Mesenchymal stem cell (in vitro differentiated cells and primary cell): ENCODE results near the gene ADCK2.

Experiments used
- DNase-seq: peaks from one replicate; pipeline ENCODE4 v3.0.0-alpha.2; 2013
- H2AFZ ChIP-seq: one replicate; pipeline ENCODE4 v1.6.1; 2013; ENCODE audit warnings: low read depth, mild to moderate bottlenecking, control low read depth, inconsistent platforms, low read length, moderate library complexity
- H2AK5ac ChIP-seq: 2 replicates; pipeline ENCODE4 v1.6.1; 2013; ENCODE audit warnings: low read length, moderate library complexity, mild to moderate bottlenecking, inconsistent platforms; ENCODE audit not compliant: severe bottlenecking
- H2BK120ac ChIP-seq: one replicate; pipeline ENCODE4 v1.6.1; 2013; ENCODE audit warnings: low read depth, mild to moderate bottlenecking, inconsistent platforms, low read length, moderate library complexity
- H2BK12ac ChIP-seq, 2 experiments: one replicate each; pipeline ENCODE4 v1.6.1; 2013; ENCODE audit warnings: inconsistent platforms in 2 of 2, low read length in 2 of 2, mild to moderate bottlenecking in 2 of 2, moderate library complexity in 2 of 2, control low read depth in 1 of 2
- H2BK15ac ChIP-seq: one replicate; pipeline ENCODE4 v1.6.1; 2013; ENCODE audit warnings: mild to moderate bottlenecking, low read depth, inconsistent platforms; ENCODE audit not compliant: poor library complexity, severe bottlenecking
- H2BK5ac ChIP-seq: 2 replicates; pipeline ENCODE4 v1.6.1; 2013; ENCODE audit warnings: low read depth, mild to moderate bottlenecking, low read length, control low read depth, inconsistent platforms; ENCODE audit not compliant: poor library complexity, severe bottlenecking
- H3K14ac ChIP-seq, 2 experiments: one replicate each; pipeline ENCODE4 v1.6.1; 2013; ENCODE audit warnings: inconsistent platforms in 2 of 2, low read length in 2 of 2, control low read depth in 1 of 2, mild to moderate bottlenecking in 1 of 2, moderate library complexity in 1 of 2
- H3K18ac ChIP-seq, 2 experiments: one replicate each; pipeline ENCODE4 v1.6.1; 2013; ENCODE audit warnings: inconsistent platforms in 2 of 2, low read length in 2 of 2, control low read depth in 1 of 2, low read depth in 1 of 2, mild to moderate bottlenecking in 1 of 2
- H3K23ac ChIP-seq, 2 experiments: one replicate each; pipeline ENCODE4 v1.6.1; 2013; ENCODE audit warnings: inconsistent platforms in 2 of 2, low read length in 2 of 2, mild to moderate bottlenecking in 2 of 2, moderate library complexity in 2 of 2, control low read depth in 1 of 2
- H3K27ac ChIP-seq: 2 replicates; pipeline ENCODE4 v1.5.1; 2013; ENCODE audit warnings: mild to moderate bottlenecking, moderate library complexity, low read length, control low read depth, inconsistent platforms; ENCODE audit not compliant: poor library complexity, severe bottlenecking
- H3K27me3 ChIP-seq, 2 experiments: 2 replicates each; pipeline versions ENCODE4 v1.6.1 to v1.7.0; 2013; ENCODE audit warnings: low read length in 2 of 2, mild to moderate bottlenecking in 2 of 2, moderate library complexity in 2 of 2, control low read depth in 1 of 2, inconsistent platforms in 1 of 2; ENCODE audit not compliant: control insufficient read depth in 1 of 2, insufficient read depth in 1 of 2
- H3K36me3 ChIP-seq, 2 experiments: 2 replicates each; pipeline versions ENCODE4 v1.6.1 to v1.7.0; 2013; ENCODE audit warnings: low read length in 2 of 2, control low read depth in 1 of 2, inconsistent platforms in 1 of 2, low read depth in 1 of 2, mild to moderate bottlenecking in 1 of 2; ENCODE audit not compliant: insufficient read depth in 2 of 2, control insufficient read depth in 1 of 2
- H3K4ac ChIP-seq, 2 experiments: one replicate each; pipeline ENCODE4 v1.6.1; 2013; ENCODE audit warnings: inconsistent platforms in 2 of 2, low read length in 2 of 2, mild to moderate bottlenecking in 2 of 2, moderate library complexity in 2 of 2, control low read depth in 1 of 2, low read depth in 1 of 2
- H3K4me1 ChIP-seq: 2 replicates; pipeline ENCODE4 v1.6.1; 2013; ENCODE audit warnings: low read depth, low read length, control low read depth; ENCODE audit not compliant: control insufficient read depth, insufficient read depth
- H3K4me2 ChIP-seq: 2 replicates; pipeline ENCODE4 v1.6.1; 2013; ENCODE audit warnings: low read length, mild to moderate bottlenecking, inconsistent platforms; ENCODE audit not compliant: poor library complexity, severe bottlenecking
- H3K4me3 ChIP-seq, 2 experiments: 2 replicates each; pipeline versions ENCODE4 v1.5.1 to v1.7.0; 2013; ENCODE audit warnings: low read length in 2 of 2, mild to moderate bottlenecking in 2 of 2, control low read depth in 1 of 2, low read depth in 1 of 2; ENCODE audit not compliant: insufficient read depth in 1 of 2
- H3K79me1 ChIP-seq: replicated peaks from 2 replicates; pipeline ENCODE4 v1.6.1; 2013; ENCODE audit warnings: mild to moderate bottlenecking, control low read depth, low read length, inconsistent platforms; ENCODE audit not compliant: poor library complexity, severe bottlenecking
- H3K9ac ChIP-seq: 2 replicates; pipeline ENCODE4 v1.7.0; 2013; ENCODE audit warnings: mild to moderate bottlenecking, low read length, moderate library complexity
- H3K9me3 ChIP-seq: 2 replicates; pipeline ENCODE4 v1.7.0; 2013; ENCODE audit warnings: mild to moderate bottlenecking, low read length; ENCODE audit not compliant: control insufficient read depth
- H4K8ac ChIP-seq: one replicate; pipeline ENCODE4 v1.6.1; 2013; ENCODE audit warnings: inconsistent platforms, mild to moderate bottlenecking, low read length, moderate library complexity
- H4K91ac ChIP-seq: one replicate; pipeline ENCODE4 v1.6.1; 2013; ENCODE audit warnings: mild to moderate bottlenecking, low read length, inconsistent platforms
- WGBS: methylation state at CpG from one replicate; pipeline ENCODE4 v1.1.7; 2013; ENCODE audit warnings: mixed read lengths; 5-methylcytosine and 5-hydroxymethylcytosine counted together

ADCK2 gene

GRCh38 chr7:140680886-140681285, 8.1 kb downstream of the ADCK2 start:
- H2AK5ac ChIP-seq = no peak overlapping the region
- H3K27ac ChIP-seq = no peak overlapping the region
- no peak overlapping the region for H4K91ac ChIP-seq
- H3K4ac ChIP-seq = no peak overlapping the region
- peaks cover 42 to 64% of the 10 kb centered on the region in 2 experiments for H3K36me3 ChIP-seq
- no peak overlapping the region for H3K4me2 ChIP-seq
- no peak overlapping the region for H2BK15ac ChIP-seq
- no peak for DNase-seq
- no peak overlapping the region for H3K23ac ChIP-seq
- no peak overlapping the region for H2BK12ac ChIP-seq
- WGBS = 85% methylated on average over 6 of the region's 7 CpGs
- no peak overlapping the region for H3K18ac ChIP-seq
- H3K9ac ChIP-seq = no peak overlapping the region
- peaks cover 1% of the 10 kb centered on the region for H3K4me1 ChIP-seq
- H3K79me1 ChIP-seq = peaks cover 12% of the 10 kb centered on the region
- no peaks in the 10 kb centered on the region for H3K9me3 ChIP-seq
- H3K27me3 ChIP-seq = no peaks in the 10 kb centered on the region
- no peak overlapping the region for H3K14ac ChIP-seq
- H3K4me3 ChIP-seq = no peak overlapping the region
- H4K8ac ChIP-seq = no peak overlapping the region
- no peak overlapping the region for H2BK120ac ChIP-seq
- no peak overlapping the region for H2AFZ ChIP-seq
- no peak overlapping the region for H2BK5ac ChIP-seq

- Histone ChIP-seq H2AFZ (no peak overlapping the region), H3K36me3 (peaks cover 43 to 58% of the 10 kb centered on the region in 2 experiments), H3K4ac (no peak overlapping the region), H4K8ac (no peak overlapping the region), H3K9ac (no peak overlapping the region), H2AK5ac (no peak overlapping the region), H3K4me1 (peaks cover 1% of the 10 kb centered on the region), H3K79me1 (peaks cover 12% of the 10 kb centered on the region), H3K14ac (no peak overlapping the region), H2BK120ac (no peak overlapping the region), H3K27me3 (no peaks in the 10 kb centered on the region), H3K27ac (no peak overlapping the region), H3K9me3 (no peaks in the 10 kb centered on the region), H2BK12ac (no peak overlapping the region), H3K23ac (no peak overlapping the region), H3K4me2 (no peak overlapping the region), H2BK5ac (no peak overlapping the region), H2BK15ac (no peak overlapping the region), H3K4me3 (no peak overlapping the region), H4K91ac (no peak overlapping the region), H3K18ac (no peak overlapping the region)
- WGBS = 98% methylated on average over 3 of the region's 3 CpGs
- no peak for DNase-seq
Measured at GRCh38 chr7:140681766-140682165, 9.0 kb downstream of the ADCK2 start.

GRCh38 chr7:140683657-140684056, 10.9 kb downstream of the ADCK2 start:
- Histone ChIP-seq H3K18ac (no peak overlapping the region), H3K27ac (no peak overlapping the region), H2AK5ac (no peak overlapping the region), H3K4me1 (peaks cover 1% of the 10 kb centered on the region), H2BK12ac (no peak overlapping the region), H3K4ac (no peak overlapping the region), H3K14ac (no peak overlapping the region), H2BK5ac (no peak overlapping the region), H3K9me3 (no peaks in the 10 kb centered on the region), H3K27me3 (no peaks in the 10 kb centered on the region), H2BK15ac (no peak overlapping the region), H3K36me3 (peaks cover 44 to 55% of the 10 kb centered on the region in 2 experiments), H3K23ac (no peak overlapping the region), H3K4me3 (no peak overlapping the region), H3K79me1 (peaks cover 3% of the 10 kb centered on the region), H2BK120ac (no peak overlapping the region), H3K4me2 (no peak overlapping the region), H2AFZ (no peak overlapping the region), H4K8ac (no peak overlapping the region), H4K91ac (no peak overlapping the region), H3K9ac (no peak overlapping the region)
- WGBS = 72% methylated on average over 3 of the region's 3 CpGs
- DNase-seq = no peak

- H2BK15ac ChIP-seq = no peak overlapping the region
- H2BK5ac ChIP-seq = no peak overlapping the region
- H3K27ac ChIP-seq = no peak overlapping the region
- no peak overlapping the region for H2BK12ac ChIP-seq
- H2BK120ac ChIP-seq = no peak overlapping the region
- H3K4me1 ChIP-seq = peaks cover 1% of the 10 kb centered on the region
- H2AFZ ChIP-seq = no peak overlapping the region
- H3K9ac ChIP-seq = no peak overlapping the region
- 96% methylated on average over 20 of the region's 20 CpGs for WGBS
- H3K4me3 ChIP-seq = no peak overlapping the region
- H3K4ac ChIP-seq = no peak overlapping the region
- no peak overlapping the region for H4K8ac ChIP-seq
- no peak overlapping the region for H4K91ac ChIP-seq
- no peak overlapping the region for H3K14ac ChIP-seq
- no peaks in the 10 kb centered on the region for H3K27me3 ChIP-seq
- no peaks in the 10 kb centered on the region for H3K9me3 ChIP-seq
- H2AK5ac ChIP-seq = no peak overlapping the region
- no peak overlapping the region for H3K23ac ChIP-seq
- H3K36me3 ChIP-seq = peaks cover 40 to 51% of the 10 kb centered on the region in 2 experiments
- H3K4me2 ChIP-seq = no peak overlapping the region
- DNase-seq = no peak
- H3K18ac ChIP-seq = no peak overlapping the region
- H3K79me1 ChIP-seq = peaks cover under 1% of the 10 kb centered on the region
Measured at GRCh38 chr7:140684066-140684950, 11.6 kb downstream of the ADCK2 start.
